Left lung (tissue), 10 donors: Measurements from ENCODE around the gene TNFRSF19. TPM values are rescaled to one million over a fixed set of nuclear protein-coding genes. Genes with fewer than 3 reads are reported as not detected.

ENCODE experiments used
- ATAC-seq: fragments of 200-7000 bp; cut with Tn5 transposase; one replicate; pipeline ENCODE4 v1.9.1; 2020; ENCODE audit warnings: moderate library complexity
- DNase-seq, 4 donors: peaks; one replicate each; pipeline ENCODE4 v3.0.0-alpha.2; 2013 to 2020
- H3K27ac ChIP-seq, 2 donors: fragments of 200-600 bp; sonication (generic) in 1 of 2; one replicate each; pipeline versions ENCODE4 v1.5.0 to v1.8.0; 2020 to 2021
- H3K27me3 ChIP-seq, 2 donors: fragments of 200-600 bp; sonication (generic) in 1 of 2; one replicate each; pipeline versions ENCODE4 v1.5.0 to v1.8.0; 2020 to 2021
- H3K36me3 ChIP-seq, 2 donors: fragments of 200-600 bp; sonication (generic) in 1 of 2; one replicate each; pipeline versions ENCODE4 v1.5.0 to v1.8.0; 2020 to 2021
- H3K4me1 ChIP-seq, 2 donors: fragments of 200-600 bp; one replicate each; pipeline ENCODE4 v1.8.0; 2021
- H3K4me3 ChIP-seq, 2 donors: fragments of 200-600 bp; sonication (generic) in 1 of 2; one replicate each; pipeline versions ENCODE4 v1.5.0 to v1.8.0; 2020 to 2021; ENCODE audit warnings: mild to moderate bottlenecking in 1 of 2
- H3K9me3 ChIP-seq, 2 donors: fragments of 200-600 bp; sonication (generic) in 1 of 2; one replicate each; pipeline versions ENCODE4 v1.5.0 to v1.8.0; 2020 to 2021
- intact Hi-C, 2 donors: fragments of 100-400 bp; cut with DNase I; formaldehyde crosslinking; loops; one replicate each; pipeline versions ENCODE4 v1.11.2 to v1.14.2; 2022
- polyA plus RNA-seq, 6 donors: library from polyadenylated mRNA; unstranded; fragments of 120-200 nt; gene quantifications; one replicate each; pipeline ENCODE4 v1.2.1, GENCODE V29; 2013; ENCODE audit not compliant: insufficient read length in 6 of 6
- total RNA-seq, 2 donors: library from RNA; stranded (reverse); fragmentation: NEBNext Ultra II Directional; extraction: Animal tissue kit (Norgen Biotek cat#: 25700); gene quantifications; one replicate each; pipeline ENCODE4 v1.2.1, GENCODE V29; 2021
- TF ChIP-seq, protein P1 (sequence below), 2 donors: fragments of 200-600 bp; sonication (generic) in 1 of 2; IDR thresholded peaks; one replicate each; pipeline versions ENCODE4 v1.5.0 to v1.8.0; 2021; ENCODE audit warnings: antibody characterized with exemption in 2 of 2
- donor health status: DM: no; HTN: yes; CAD: no.
- donor health status: DM: no; HTN: no; CAD: no.

TNFRSF19 gene
- total and polyA plus RNA-seq, 8 donors: 28.1 to 97.1 (median 87.5) TPM

DNA sequence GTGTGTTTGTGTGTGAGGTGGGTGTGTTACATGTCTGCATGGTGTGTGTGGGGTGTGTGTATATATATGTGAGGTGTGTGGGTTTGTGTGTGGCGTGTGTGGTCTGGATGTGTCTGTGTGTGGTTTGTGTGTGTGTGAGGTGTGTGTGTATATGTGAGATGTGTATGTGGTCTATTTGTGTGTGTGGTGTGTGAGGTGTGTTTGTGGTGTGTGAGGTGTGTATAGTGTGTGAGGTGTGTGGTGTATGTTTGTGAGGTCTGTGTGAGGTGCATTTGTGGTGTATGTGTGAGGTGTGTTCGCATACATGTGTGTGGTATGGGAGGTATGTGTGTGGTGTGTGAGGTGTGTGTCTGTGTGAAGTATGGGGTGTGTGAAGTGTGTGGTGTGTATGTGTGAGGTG is 12.5 kb upstream of the TNFRSF19 start:
- H3K4me3 ChIP-seq: no peak overlapping the region
- peaks cover 0 to 7% of the 10 kb centered on the region in 2 donors for H3K4me1 ChIP-seq

GRCh38 chr13:23558675-23559536 is 11.3 kb upstream of the TNFRSF19 start:
- Histone ChIP-seq H3K27ac (peak overlapping the region; percentile 70 to 88), H3K4me3 (no peak overlapping the region), H3K9me3 (no peaks in the 10 kb centered on the region), H3K36me3 (no peaks in the 10 kb centered on the region), H3K27me3 (no peaks in the 10 kb centered on the region), H3K4me1 (peaks cover 0 to 7% of the 10 kb centered on the region in 2 donors)
- DNase-seq (peak in 3 of 4 donors; percentile 49 to 69 (median 63)), ATAC-seq (peak; percentile 87)
- TF ChIP-seq, protein P1, sequence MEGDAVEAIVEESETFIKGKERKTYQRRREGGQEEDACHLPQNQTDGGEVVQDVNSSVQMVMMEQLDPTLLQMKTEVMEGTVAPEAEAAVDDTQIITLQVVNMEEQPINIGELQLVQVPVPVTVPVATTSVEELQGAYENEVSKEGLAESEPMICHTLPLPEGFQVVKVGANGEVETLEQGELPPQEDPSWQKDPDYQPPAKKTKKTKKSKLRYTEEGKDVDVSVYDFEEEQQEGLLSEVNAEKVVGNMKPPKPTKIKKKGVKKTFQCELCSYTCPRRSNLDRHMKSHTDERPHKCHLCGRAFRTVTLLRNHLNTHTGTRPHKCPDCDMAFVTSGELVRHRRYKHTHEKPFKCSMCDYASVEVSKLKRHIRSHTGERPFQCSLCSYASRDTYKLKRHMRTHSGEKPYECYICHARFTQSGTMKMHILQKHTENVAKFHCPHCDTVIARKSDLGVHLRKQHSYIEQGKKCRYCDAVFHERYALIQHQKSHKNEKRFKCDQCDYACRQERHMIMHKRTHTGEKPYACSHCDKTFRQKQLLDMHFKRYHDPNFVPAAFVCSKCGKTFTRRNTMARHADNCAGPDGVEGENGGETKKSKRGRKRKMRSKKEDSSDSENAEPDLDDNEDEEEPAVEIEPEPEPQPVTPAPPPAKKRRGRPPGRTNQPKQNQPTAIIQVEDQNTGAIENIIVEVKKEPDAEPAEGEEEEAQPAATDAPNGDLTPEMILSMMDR (IDR thresholded peaks at IDR 0.05): no peak
- intact Hi-C loops: no loop called here

More for the DNA sequence above, 12.5 kb upstream of the TNFRSF19 start:
- no peaks in the 10 kb centered on the region for H3K36me3 ChIP-seq
- no peaks in the 10 kb centered on the region for H3K27me3 ChIP-seq
- no peak for DNase-seq
- TF ChIP-seq, protein P1 (IDR thresholded peaks at IDR 0.05): no peak
- no peak for ATAC-seq
- H3K9me3 ChIP-seq: no peaks in the 10 kb centered on the region
- intact Hi-C loops: no loop called here
- H3K27ac ChIP-seq: no peak overlapping the region

DNA sequence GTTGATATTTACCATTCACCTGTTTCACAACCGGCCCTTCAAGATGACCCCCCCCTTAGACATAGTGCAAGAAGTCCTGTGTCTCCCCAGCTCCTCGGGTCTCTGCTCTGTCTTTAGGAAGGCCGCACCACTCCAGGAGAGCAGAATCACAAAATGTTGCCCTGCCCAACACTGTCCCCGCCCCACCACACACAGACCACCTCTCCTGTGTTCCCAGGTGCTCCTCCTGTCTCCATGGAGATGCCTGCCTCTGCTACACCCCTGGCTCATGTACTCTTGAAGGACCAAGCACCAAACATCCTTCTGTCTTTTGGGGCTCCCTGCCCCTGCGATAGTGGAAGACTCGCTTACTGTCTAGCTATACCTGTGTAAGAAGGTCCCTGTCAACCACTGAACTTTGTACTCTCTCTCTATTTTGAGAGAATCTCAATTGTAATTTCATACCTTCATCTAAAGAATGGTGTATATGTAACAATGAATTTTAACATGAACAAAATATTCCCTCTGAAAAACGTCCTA is 9.6 kb upstream of the TNFRSF19 start:
- intact Hi-C loops: no loop called here
- Histone ChIP-seq H3K27me3 (no peaks in the 10 kb centered on the region), H3K4me3 (no peak overlapping the region), H3K9me3 (no peaks in the 10 kb centered on the region), H3K4me1 (peaks cover 0 to 7% of the 10 kb centered on the region in 2 donors), H3K27ac (peak overlapping the region in 1 of 2 donors; percentile 88), H3K36me3 (no peaks in the 10 kb centered on the region)
- TF ChIP-seq, protein P1 (IDR thresholded peaks at IDR 0.05): no peak
- DNase-seq (no peak), ATAC-seq (no peak)

DNA sequence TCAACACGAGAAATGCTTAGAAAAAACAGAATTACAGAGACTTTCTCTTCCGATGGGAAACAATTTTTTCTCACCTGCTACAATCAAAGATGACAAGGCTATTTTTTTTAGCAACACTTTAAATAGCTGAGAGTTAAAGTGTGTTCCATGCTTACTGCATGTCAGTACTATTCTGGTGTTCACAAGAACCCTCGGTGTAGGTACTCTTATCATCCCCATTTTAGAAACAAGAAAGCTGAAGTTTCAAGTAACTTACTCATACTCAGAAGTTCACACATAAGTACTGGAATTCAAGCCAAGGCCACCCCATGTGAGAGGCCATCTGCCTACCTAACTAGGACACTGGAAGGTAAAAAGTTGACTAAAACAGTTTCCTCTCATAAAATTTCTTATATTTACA is 9.0 kb upstream of the TNFRSF19 start:
- no peak for DNase-seq
- H3K4me1 ChIP-seq: peaks cover 0 to 7% of the 10 kb centered on the region in 2 donors
- peak overlapping the region in 1 of 2 donors; percentile 16 for H3K27ac ChIP-seq

More for the DNA sequence above, 9.0 kb upstream of the TNFRSF19 start:
- no peaks in the 10 kb centered on the region for H3K27me3 ChIP-seq
- H3K36me3 ChIP-seq: no peaks in the 10 kb centered on the region
- no peaks in the 10 kb centered on the region for H3K9me3 ChIP-seq
- intact Hi-C loops: no loop called here
- ATAC-seq: peak; percentile 52
- TF ChIP-seq, protein P1 (IDR thresholded peaks at IDR 0.05): no peak
- H3K4me3 ChIP-seq: no peak overlapping the region
